K562 (cell line): ENCODE results near the gene HNRNPH3. TPM values are rescaled to one million over a fixed set of nuclear protein-coding genes. Genes with fewer than 3 reads are reported as not detected.

Experiments
- ARID3B ChIP-seq: fragments of 250-450 bp; sonication (Bioruptor Pico); IDR thresholded peaks from 2 replicates; pipeline ENCODE4 v1.4.0; 2020; ENCODE audit warnings: borderline replicate concordance
- CAMTA2 ChIP-seq: fragments of 250-450 bp; sonication (Bioruptor Pico); conservative IDR thresholded peaks from 2 replicates; pipeline ENCODE4 v1.5.1; 2022
- FOXP1 ChIP-seq: sonication (generic); formaldehyde crosslinking; IDR thresholded peaks from 2 replicates; pipeline ENCODE4 v1.8.0; 2022; ENCODE audit warnings: mild to moderate bottlenecking, missing genetic modification reagents
- HES1 ChIP-seq: fragments of 450-650 bp; IDR thresholded peaks from 2 replicates; pipeline ENCODE4 v1.6.1; 2016; ENCODE audit warnings: low read depth, mild to moderate bottlenecking, moderate library complexity
- ID3 ChIP-seq, 2 experiments: fragments of 250-450 bp in 1 of 2; fragments of 450-650 bp in 1 of 2; sonication (Bioruptor Pico) in 1 of 2; IDR thresholded peaks; 2 replicates each; pipeline versions ENCODE4 v1.6.1 to v1.8.0; 2016 to 2021; ENCODE audit warnings: mild to moderate bottlenecking in 2 of 2, moderate library complexity in 2 of 2, missing compliant biosample characterization in 1 of 2, missing genetic modification characterization in 1 of 2
- MLX ChIP-seq, 2 experiments: fragments of 450-650 bp in 1 of 2; sonication (generic) in 1 of 2; formaldehyde crosslinking; conservative IDR thresholded peaks; 2 replicates each; pipeline versions ENCODE4 v1.4.0 to v1.8.1; 2020 to 2022; ENCODE audit warnings: mild to moderate bottlenecking in 1 of 2, missing genetic modification reagents in 1 of 2
- MXI1 ChIP-seq: IDR thresholded peaks from 2 replicates; pipeline ENCODE4 v1.6.1; 2011; ENCODE audit warnings: low read depth, mild to moderate bottlenecking, improper control_type of control experiment, low read length
- NONO ChIP-seq, 2 experiments: fragments of 200-400 bp in 1 of 2; fragments of 450-650 bp in 1 of 2; formaldehyde crosslinking in 1 of 2; IDR thresholded peaks; 2 replicates each; pipeline ENCODE4 v1.6.1; 2017; ENCODE audit warnings: low read depth in 2 of 2, mild to moderate bottlenecking in 2 of 2, moderate library complexity in 2 of 2, low read length in 1 of 2
- PHF20 ChIP-seq: fragments of 450-650 bp; IDR thresholded peaks from 2 replicates; pipeline ENCODE4 v1.6.1; 2018; ENCODE audit not compliant: partially characterized antibody
- TGIF2 ChIP-seq: sonication (generic); formaldehyde crosslinking; IDR thresholded peaks from 2 replicates; pipeline ENCODE4 v1.8.1; 2022; ENCODE audit warnings: mild to moderate bottlenecking, missing genetic modification reagents, moderate library complexity
- YY1 ChIP-seq, 3 experiments: IDR thresholded peaks; 2 replicates each; pipeline ENCODE4 v1.6.1; 2011; ENCODE audit warnings: low read length in 2 of 3, mild to moderate bottlenecking in 2 of 3, moderate library complexity in 2 of 3, borderline replicate concordance in 1 of 3, control low read depth in 1 of 3, low read depth in 1 of 3; ENCODE audit not compliant: insufficient read depth in 3 of 3, insufficient replicate concordance in 2 of 3, control insufficient read depth in 1 of 3, insufficient read length in 1 of 3; ENCODE audit errors: extremely low read depth in 1 of 3
- ZC3H4 ChIP-seq: sonication (generic); formaldehyde crosslinking; IDR thresholded peaks from 2 replicates; pipeline ENCODE4 v1.9.0; 2021; ENCODE audit warnings: missing genetic modification reagents, borderline replicate concordance
- ZNF232 ChIP-seq: sonication (generic); formaldehyde crosslinking; IDR thresholded peaks from 2 replicates; pipeline ENCODE4 v1.8.0; 2022; ENCODE audit warnings: mild to moderate bottlenecking, missing genetic modification reagents
- ZNF253 ChIP-seq: fragments of 250-450 bp; sonication (Bioruptor Pico); conservative IDR thresholded peaks from 2 replicates; pipeline ENCODE4 v1.6.1; 2021; ENCODE audit warnings: mild to moderate bottlenecking
- ZNF277 ChIP-seq: fragments of 250-450 bp; sonication (Bioruptor Pico); IDR thresholded peaks from 2 replicates; pipeline ENCODE4 v1.8.0; 2022; ENCODE audit warnings: inconsistent platforms, mild to moderate bottlenecking, moderate library complexity, borderline replicate concordance
- ZNF444 ChIP-seq: fragments of 250-450 bp; sonication (Bioruptor Pico); IDR thresholded peaks from 2 replicates; pipeline ENCODE4 v1.4.0; 2020; ENCODE audit warnings: mild to moderate bottlenecking, moderate library complexity
- ZNF589 ChIP-seq: fragments of 200-800 bp; sonication (Bioruptor generic); IDR thresholded peaks from 2 replicates; pipeline ENCODE4 v1.6.1; 2016; ENCODE audit warnings: low read depth, missing genetic modification characterization, missing compliant biosample characterization
- polyA plus RNA-seq, 8 experiments: library from polyadenylated mRNA; depleted of rRNA in 4 of 8; stranded (reverse) in 5 of 8; unstranded in 3 of 8; fragments of >200 nt; fragmentation: Nextera tagmentation in 2 of 8; fragmentation: Illumina TruSeq in 1 of 8; extraction: Ambion mirVana in 2 of 8; extraction: Trizol in 1 of 8; gene quantifications; 2 replicates each; pipeline versions ENCODE4 v1.2.1 to v1.2.3, GENCODE V29; 2011 to 2014; ENCODE audit warnings: inconsistent platforms in 1 of 8, missing spikeins in 1 of 8
- total RNA-seq, 7 experiments: library from RNA; depleted of rRNA in 6 of 7; stranded (reverse); fragments of >200 nt in 6 of 7; fragmentation: Illumina TruSeq in 2 of 7; extraction: Trizol in 2 of 7; gene quantifications; 2 replicates each; pipeline versions ENCODE4 v1.2.1 to v1.2.3, GENCODE V29; 2011 to 2021; ENCODE audit warnings: low replicate concordance in 1 of 7
- TF ChIP-seq, protein P1 (sequence below): fragments of 450-650 bp; formaldehyde crosslinking; IDR thresholded peaks from 2 replicates; pipeline ENCODE4 v1.4.0; 2020; ENCODE audit warnings: mild to moderate bottlenecking, mixed read lengths

HNRNPH3 gene
- total and polyA plus RNA-seq, 9 of the 15 experiments (the other 6 are each of a cell fraction or from before 2014, with no cell fraction given), result 52.8 to 562 (median 152) TPM

GRCh38 chr10:68332259-68333057 lies 594 bp downstream of the HNRNPH3 start, which contains the start of gene PBLD (continued):
- TF ChIP-seq ZNF277 (CRISPR knock-in tag) (no peak), FOXP1 (CRISPR knock-in tag) (peak; percentile 55; the same call in 1 of the 2 replicates), MLX (CRISPR knock-in tag; conservative IDR thresholded peaks at IDR 0.05) (0 out of 4 replicates have a peak, but pooled peaks of 1 of the 2 experiments have one; percentile 63), ZNF232 (no peak), ZNF253 (no peak), MXI1 (0 out of 2 replicates have a peak, but pooled peaks have one; percentile 14), ZNF589 (CRISPR knock-in tag) (peak; percentile 70; the same call in 1 of the 2 replicates), NONO (IDR thresholded peaks at IDR 0.05; ENCODE audit: low read depth in 2 of 2, low read length in 1 of 2) (peak in 1 of 2 experiments; percentile 41; a peak in 1 of 4 replicates), ZNF444 (CRISPR knock-in tag) (peak; percentile 64), YY1 (IDR thresholded peaks at IDR 0.05; ENCODE audit: borderline replicate concordance in 1 of 3, control insufficient read depth in 1 of 3, extremely low read depth in 1 of 3, insufficient read depth in 3 of 3, insufficient read length in 1 of 3, insufficient replicate concordance in 2 of 3, low read depth in 1 of 3, low read length in 2 of 3) (peak; percentile 88 to 91 (median 90)), HES1 (0 out of 2 replicates have a peak, but pooled peaks have one; percentile 24), ZC3H4 (CRISPR knock-in tag) (peak; percentile 95), ID3 (CRISPR knock-in tag; IDR thresholded peaks at IDR 0.05) (no peak), ID3 (tag; IDR thresholded peaks at IDR 0.05) (peak; percentile 45; the same call in 1 of the 2 replicates), ARID3B (0 out of 2 replicates have a peak, but pooled peaks have one; percentile 71), TGIF2 (CRISPR knock-in tag) (no peak), PHF20 (peak; percentile 44), CAMTA2 (CRISPR knock-in tag) (no peak)
- TF ChIP-seq, protein P1, sequence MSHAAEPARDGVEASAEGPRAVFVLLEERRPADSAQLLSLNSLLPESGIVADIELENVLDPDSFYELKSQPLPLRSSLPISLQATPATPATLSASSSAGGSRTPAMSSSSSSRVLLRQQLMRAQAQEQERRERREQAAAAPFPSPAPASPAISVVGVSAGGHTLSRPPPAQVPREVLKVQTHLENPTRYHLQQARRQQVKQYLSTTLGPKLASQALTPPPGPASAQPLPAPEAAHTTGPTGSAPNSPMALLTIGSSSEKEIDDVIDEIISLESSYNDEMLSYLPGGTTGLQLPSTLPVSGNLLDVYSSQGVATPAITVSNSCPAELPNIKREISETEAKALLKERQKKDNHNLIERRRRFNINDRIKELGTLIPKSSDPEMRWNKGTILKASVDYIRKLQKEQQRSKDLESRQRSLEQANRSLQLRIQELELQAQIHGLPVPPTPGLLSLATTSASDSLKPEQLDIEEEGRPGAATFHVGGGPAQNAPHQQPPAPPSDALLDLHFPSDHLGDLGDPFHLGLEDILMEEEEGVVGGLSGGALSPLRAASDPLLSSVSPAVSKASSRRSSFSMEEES (CRISPR knock-in tag), result 0 out of 2 replicates have a peak, but pooled peaks have one; percentile 12
